Glomerular visceral epithelial cell (primary cell): ENCODE data around the gene DSTYK.
"Not testable (repeated sequence)": the region's sequence is repeated elsewhere in the genome, so short reads cannot be mapped to it uniquely, and the experiment has no call there.

Experiments used
- DNase-seq: peaks from one replicate; pipeline ENCODE4 v3.0.0-alpha.2; 2016; ENCODE audit errors: extremely low spot score

DSTYK gene

GRCh38 chr1:205241366-205242030, 30.0 kb upstream of the DSTYK start:
- no peak for DNase-seq

GRCh38 chr1:205240569-205240968, 29.1 kb upstream of the DSTYK start:
- DNase-seq = no peak

- DNase-seq = peak; percentile 34
These were observed 28.6 kb upstream of the DSTYK start for GRCh38 chr1:205240118-205240517.

- DNase-seq = no peak
These were observed 27.6 kb upstream of the DSTYK start for GRCh38 chr1:205239078-205239477.

- DNase-seq = no peak
These were observed 26.3 kb upstream of the DSTYK start for GRCh38 chr1:205237526-205238484.

- DNase-seq = no peak
These were observed 25.5 kb upstream of the DSTYK start for GRCh38 chr1:205236951-205237475.

- no peak for DNase-seq
These were observed 25.0 kb upstream of the DSTYK start for GRCh38 chr1:205236526-205236925.

- no peak for DNase-seq
These were observed 24.4 kb upstream of the DSTYK start for GRCh38 chr1:205235951-205236350.

- DNase-seq = not testable (repeated sequence)
These were observed 22.5 kb upstream of the DSTYK start for GRCh38 chr1:205233986-205234385.

- no peak for DNase-seq
These were observed 21.5 kb upstream of the DSTYK start for GRCh38 chr1:205232945-205233397.

- DNase-seq = no peak
These were observed 20.8 kb upstream of the DSTYK start for GRCh38 chr1:205232127-205232820.

- no peak for DNase-seq
These were observed 19.5 kb upstream of the DSTYK start for GRCh38 chr1:205230982-205231381.

- DNase-seq = no peak
These were observed 18.6 kb upstream of the DSTYK start for GRCh38 chr1:205229916-205230700.

- DNase-seq = peak; percentile 74
These were observed 17.9 kb upstream of the DSTYK start for GRCh38 chr1:205229399-205229871.

- peak; percentile 17 for DNase-seq
These were observed 16.6 kb upstream of the DSTYK start for GRCh38 chr1:205228093-205228521.

GRCh38 chr1:205227584-205228013, 16.1 kb upstream of the DSTYK start, which contains the start of gene TMCC2:
TSS of gene TMCC2 (plus strand) at chr1:205227946. CDS start at chr1:205228565, 619 bp downstream.
- peak; percentile 88 for DNase-seq

GRCh38 chr1:205226868-205227583, 15.5 kb upstream of the DSTYK start:
- DNase-seq = peak; percentile 58

- DNase-seq = peak; percentile 37
These were observed 14.6 kb upstream of the DSTYK start for GRCh38 chr1:205225901-205226765.

GRCh38 chr1:205224736-205225135, 13.2 kb upstream of the DSTYK start:
- no peak for DNase-seq
